Colon (tissue), 2 donors: Measurements from ENCODE around the gene SOX8.

Experiments used
- FAIRE-seq: peaks from 2 replicates; lab custom pipeline; 2012; peaks lifted over from hg19 to GRCh38; lab: Jason Lieb, UNC
- donor health status: control.
- donor health status: control.

Gene SOX8

DNA sequence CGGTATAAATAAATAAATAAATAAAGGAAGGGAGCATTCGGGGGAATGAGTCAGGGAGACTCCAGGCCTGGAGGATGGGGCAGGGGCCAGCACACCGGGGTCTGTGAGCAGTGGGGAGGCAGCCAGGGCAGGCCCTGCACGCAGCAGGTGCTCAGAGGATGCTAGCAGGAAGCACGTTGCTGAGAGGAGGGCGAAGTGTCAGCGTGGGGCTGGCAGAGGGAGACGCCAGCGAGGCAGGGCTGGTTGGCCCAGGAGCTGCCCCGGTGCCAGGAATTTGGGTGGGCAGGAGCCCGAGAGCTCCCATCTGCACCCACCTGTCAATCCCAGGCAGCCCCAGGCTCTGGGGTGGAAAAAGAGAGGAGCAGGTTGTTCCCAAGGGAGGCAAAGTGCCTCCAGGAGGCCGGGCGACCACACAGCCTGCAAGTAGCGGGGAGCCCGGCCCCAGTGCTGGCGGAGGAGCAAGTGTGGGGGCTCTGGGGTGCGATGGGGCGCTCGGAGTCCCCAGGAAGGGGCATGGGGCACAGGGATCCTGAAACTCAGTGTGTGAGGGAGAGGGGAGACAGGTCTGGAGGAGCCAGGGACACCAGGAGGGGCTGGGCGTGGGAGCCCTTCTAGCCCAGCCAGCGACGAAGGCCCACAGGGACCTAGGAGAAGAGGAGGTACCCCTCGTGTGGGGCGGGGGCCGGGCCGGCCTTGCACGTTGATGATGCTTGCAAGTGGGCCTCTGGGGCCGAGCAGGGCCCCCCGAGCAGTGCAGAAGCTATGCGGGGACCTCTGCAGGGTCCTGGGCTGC lies 28.0 kb downstream of the SOX8 start:
- FAIRE-seq: no peak

DNA sequence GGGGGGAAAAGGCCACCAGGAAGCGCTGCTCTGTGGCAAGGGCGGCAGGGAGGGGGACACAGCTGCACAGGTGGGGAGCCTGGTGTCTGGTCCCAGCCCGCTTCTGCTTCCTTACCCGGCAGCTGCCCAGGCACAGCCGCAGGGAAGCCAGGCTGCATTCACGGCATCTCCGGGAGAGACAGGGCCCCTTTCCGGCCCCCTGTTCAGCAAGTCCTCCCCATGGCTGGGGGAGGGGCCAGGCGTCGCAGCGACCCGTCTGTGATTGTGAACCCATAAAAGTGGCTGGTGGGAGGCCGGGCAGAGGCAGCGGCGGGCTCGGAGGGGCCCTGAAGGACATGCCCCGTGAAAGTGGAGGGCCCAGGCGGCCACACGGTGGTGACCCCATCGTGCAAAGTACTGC lies 28.7 kb downstream of the SOX8 start:
- no peak for FAIRE-seq

DNA sequence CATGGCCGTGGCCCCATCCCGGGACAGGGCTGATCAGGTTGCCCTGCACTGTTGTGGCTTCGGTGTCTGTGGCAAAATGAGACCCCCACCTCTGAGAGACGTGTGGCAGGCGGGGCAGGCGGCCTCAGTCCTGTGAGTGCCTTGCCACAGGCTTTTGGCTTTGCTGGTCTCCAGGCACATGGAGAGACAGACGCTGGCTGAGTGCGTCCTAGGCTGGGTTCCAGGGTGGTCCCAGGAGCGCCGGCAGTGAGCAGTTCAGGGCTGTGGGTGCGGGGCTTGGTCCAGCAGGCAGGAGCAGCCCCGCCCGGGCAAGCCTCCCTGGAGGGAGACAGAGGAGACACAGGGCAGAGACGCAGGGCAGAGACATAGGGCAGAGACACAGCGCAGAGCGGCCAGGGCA lies 29.2 kb downstream of the SOX8 start:
- FAIRE-seq: no peak

DNA sequence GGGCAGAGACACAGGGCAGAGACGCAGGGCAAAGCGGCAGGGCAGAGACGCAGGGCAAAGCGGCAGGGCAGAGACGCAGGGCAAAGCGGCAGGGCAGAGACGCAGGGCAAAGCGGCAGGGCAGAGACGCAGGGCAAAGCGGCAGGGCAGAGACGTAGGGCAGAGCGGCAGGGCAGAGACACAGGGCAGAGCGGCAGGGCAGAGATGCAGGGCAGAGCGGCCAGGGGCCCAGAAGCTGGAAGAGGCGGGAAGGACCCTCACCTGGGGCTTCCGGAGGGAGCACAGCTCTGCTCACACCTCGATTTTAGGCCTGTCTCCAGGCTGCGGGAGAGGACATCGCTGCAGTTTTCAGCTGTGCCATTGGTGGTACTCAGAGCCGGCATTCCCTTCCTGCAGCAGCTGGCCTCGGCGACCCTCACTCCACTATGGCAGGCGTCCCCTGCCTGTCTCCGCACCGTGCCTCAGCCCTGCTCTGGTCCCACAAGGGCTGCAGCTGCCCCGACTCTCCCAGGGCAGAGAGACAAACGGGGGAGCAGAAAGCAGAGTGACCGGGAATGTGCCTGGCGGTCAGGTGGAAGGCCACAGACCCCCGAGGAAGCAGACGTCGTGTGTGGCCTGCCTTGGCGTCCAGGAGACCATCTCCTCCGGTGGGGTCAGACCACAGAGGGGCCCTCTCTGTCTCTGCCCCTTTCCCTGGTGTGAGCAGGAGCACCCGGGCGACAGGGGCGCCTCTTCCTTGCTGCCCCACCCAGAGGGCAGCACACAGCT lies 29.9 kb downstream of the SOX8 start:
- FAIRE-seq: no peak

DNA sequence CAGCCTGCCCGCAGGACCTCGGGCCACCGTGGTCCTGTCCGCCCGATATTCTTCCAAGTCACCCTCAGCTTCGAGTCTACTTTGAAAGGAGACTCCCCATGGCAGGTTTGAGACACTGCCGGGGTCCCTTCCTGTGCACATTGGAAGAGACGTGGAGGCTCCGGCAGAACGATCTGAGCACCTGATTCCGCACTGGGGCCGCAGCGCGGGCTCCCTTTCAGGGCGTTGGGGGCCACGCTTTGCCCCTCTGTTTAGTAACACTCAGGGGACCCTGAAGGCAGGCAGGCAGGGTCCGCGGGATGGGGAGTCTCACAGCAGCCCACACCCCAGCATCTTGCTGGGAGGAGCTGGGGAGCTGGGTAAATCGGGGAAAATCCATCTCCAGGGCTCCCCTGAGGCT lies 30.6 kb downstream of the SOX8 start:
- FAIRE-seq: no peak

DNA sequence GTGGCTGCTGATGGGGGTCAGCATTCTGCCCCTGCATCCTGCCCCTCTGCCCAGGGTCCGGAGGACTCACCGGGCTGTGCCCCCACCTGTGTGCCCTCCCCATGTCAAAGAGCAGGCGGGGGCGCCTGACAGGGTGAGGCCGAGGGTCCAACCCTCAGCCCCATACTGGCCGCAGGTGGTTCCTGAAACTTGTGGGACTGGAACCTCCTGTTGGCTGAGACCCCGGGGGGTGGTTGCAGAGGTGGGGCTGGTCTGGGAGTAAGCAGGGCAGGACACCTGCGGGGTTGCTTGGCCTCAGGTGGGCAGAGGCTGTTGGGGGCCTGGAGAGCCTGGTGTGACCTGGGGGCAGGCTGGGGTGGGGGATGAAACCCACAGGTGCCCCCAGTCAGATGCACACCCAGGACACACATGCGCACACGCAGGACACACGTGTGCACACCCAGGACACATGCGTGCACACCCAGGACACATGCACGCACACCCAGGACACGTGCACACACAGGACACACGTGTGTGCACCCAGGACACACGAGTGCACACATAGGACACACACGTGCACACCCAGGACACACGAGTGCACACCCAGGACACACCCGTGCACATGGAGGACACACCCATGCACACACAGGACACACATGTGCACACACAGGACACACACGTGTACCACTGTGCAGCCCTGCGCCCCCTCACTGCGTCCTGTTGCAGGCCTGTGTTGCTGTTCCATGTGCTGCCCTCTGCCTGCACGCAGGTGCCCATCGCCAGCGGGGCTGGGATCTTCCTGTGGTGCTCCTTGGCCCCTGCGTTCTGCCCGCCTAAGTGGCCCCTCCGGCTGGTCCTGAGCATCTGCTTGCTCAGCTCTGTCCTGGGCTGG lies 31.4 kb downstream of the SOX8 start:
- no peak for FAIRE-seq

DNA sequence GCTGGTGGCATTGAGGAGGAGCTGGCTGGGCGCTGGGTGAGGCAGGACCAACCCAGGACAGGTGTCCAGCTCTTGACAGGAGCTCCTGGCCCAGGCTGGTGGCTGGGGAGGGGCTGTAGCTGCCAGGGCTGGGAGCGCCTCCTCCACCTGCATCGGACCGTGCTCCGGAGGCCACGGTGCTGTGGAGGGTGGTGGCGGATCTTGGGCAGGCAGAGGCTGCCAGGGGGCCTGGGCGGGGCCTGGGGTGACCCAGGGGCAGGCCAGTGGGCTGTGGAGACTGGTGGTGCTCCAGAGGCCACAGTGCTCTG lies 32.0 kb downstream of the SOX8 start:
- no peak for FAIRE-seq

DNA sequence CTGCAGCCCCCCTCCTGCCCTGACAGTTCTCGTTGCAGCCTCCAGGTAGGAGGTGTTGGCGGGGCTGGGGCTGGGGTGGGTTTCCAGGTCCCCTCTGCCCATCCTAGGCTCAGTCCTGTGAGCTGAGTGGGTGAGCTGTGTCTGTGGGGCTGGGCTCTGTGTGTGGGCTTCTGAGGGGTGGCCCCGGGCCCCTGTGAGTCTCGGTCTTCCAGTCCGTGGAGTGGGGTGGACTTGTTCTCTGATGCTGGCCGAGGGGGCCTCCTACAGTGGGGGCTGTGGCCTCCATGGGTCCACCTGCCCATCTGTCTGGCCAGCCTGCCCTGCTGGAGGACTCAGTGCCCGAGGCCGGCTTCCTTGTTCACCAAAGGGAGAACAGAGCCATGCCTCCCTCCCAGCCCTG lies 32.7 kb downstream of the SOX8 start:
- FAIRE-seq: no peak

DNA sequence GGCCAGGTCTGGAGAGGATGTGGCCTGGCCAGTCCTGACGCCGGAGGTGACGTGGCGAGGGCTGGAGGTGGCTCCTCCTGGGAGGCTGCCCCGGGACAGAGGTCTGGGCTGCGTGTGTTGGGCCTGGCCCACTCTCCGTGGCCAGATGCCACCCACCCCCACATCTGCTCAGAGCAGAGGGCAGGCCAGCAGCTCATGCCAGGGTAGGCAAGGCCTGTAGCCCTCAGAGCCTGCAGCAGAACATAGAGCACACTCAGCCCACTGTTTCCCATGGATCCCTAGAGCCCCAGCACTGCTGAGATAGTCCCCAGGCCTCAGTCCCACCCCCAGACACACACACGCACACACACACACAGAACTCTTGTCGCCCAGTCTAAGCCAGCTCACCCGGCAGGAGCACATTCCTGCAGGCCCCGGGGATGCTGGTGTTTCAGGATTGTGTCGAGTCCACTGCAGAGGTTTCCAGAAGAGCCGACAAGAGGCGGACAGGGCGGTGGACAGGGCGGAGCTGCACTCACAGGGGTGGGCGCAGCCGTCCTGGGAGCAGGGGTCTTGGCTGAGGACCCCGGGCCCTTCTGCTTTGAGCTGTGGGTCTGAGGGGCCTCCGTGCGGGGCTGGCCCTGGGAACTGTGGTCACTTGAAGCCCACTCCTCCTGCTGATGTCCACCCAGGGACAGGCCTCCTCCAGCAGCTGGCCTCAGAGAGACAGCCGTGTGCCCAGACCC lies 33.4 kb downstream of the SOX8 start:
- no peak for FAIRE-seq

DNA sequence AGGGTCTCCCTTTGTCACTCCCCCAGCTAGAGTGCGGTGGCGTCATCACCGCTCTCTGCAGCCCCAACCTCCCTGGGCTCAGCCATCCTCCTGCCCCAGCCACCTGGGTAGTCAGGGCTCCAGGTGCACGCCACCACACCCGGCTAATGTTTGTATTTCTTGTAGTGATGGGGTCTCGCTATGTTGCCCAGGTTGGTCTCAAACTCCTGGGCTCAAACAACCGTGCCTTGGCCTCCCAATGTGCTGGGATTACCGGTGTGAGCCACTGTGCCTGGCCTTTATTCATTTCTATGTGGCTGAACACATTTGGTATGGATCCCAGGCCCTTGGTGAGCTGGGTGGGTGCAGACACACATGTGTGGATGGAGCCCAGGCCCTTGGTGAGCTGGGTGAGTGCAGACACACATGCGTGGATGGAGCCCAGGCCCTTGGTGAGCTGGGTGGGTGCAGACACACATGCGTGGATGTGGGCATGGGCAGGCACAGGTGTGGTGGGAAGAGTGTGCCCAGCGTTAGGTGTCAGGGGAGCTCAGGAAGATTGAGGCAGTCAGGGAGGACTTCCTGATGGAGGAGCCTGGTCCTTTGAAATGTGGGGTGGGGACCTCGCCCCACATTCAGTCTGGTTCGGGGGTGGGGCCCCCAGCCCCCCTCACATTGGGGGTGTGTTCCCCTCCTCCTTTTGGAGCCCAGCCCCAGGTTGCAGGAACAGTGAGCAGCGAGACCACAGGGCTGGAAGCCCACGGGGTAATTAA lies 37.1 kb downstream of the SOX8 start:
- no peak for FAIRE-seq

DNA sequence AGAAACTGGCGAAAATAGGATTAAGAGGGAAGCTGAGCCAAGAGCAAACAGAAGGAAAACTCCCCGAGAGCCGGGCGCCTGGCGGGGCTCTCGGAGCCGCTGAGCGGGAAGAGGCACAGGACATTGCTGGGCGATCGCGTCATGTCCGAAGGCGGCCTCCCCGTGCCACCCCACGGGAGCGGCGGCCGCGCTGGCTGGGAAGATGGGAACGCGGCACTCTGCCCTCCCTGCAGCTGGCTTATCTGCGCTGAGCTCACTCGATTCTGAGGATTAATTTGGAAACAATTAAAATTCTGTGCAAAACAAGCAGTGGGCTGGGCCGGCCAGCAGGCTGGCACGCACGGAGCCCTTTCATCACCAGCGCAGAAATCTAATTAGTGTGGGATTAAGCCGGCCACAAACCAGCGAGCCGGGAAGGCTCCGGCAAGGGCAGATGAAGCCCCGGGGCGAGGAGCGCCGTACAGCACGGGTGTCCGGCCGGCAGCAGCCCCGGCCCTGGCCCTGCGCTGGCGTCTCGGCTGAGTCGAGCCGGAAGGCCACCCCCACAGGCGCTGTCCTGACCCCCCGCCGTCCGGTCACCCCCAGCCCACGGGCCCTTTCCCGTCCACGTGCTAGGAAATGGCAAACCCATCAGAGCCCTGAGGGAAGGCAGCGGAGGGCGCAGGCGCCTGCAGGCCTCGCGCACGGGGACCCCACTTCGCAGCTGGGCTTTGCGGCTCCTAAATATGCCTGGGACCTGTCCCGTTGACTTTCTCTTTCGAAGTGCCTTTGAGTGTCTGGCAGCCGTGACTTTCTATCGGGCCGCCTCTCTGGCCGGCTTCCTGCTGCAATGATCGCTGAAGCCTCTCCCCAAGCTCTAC lies 37.9 kb downstream of the SOX8 start:
- no peak for FAIRE-seq

DNA sequence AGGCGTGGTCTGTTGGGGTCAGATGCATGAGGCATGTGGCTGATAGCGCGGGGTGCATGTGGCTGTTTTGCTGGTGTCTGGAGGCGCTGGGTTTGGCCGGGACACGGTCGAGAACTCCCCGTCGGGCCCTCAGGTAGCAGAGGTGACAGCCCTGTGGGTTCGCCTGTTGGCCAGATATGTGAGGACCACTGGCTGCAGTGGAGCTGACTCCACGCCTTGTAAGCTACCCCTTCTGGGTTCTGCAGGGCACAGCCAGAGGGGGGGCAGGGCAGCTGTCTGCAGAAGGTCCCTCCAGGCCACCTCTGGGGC lies 38.5 kb downstream of the SOX8 start:
- FAIRE-seq: no peak

DNA sequence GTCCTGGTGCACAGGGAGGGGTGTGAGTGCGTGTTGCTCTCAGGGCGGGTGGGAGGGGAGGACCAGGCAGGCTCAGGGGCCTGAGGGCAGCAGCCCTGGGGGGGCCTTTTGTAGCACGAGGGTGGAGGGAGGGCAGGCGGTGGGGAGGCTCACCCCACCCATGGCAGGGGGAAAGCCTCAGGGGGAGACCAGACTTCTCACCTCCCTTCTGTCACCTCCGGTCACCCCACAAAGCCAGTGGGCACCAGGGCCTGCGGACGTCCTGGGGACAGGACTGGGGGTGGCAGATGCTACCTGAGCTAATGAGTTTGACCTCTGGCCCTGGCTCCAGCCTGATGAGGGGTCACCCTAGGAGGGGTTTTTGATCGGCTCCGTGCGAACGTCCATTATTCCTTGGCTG lies 39.0 kb downstream of the SOX8 start:
- no peak for FAIRE-seq

DNA sequence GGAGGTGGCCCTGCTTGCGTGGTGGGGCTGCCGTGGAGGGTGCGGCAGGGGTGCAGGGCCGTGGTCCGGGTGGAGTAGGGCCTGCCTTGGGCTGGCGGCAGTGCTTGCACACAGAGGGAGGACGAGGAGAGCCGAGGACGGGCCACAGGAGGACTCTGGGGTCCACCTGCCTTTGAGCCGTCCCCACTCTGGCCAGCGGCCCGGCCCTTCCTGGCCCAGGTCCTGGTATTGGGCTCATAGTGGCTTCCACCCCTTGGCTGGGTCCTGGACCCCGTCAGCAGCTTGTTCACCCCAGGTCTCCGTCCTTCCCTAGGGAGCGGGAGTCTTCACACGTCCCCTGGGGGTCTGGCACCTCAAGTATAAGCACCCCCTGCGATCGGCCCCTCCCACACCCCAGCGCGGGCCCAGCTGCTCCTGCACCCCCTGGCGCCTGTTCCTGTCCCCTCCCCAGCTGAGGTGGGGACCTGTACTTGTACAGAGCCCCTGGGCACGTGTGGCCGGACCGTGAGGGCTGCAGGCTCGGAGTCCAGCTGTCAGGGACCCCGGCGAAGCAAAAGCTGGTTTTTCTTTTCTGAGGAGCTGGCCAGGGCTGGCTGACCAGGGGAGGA lies 40.1 kb downstream of the SOX8 start:
- FAIRE-seq: no peak

DNA sequence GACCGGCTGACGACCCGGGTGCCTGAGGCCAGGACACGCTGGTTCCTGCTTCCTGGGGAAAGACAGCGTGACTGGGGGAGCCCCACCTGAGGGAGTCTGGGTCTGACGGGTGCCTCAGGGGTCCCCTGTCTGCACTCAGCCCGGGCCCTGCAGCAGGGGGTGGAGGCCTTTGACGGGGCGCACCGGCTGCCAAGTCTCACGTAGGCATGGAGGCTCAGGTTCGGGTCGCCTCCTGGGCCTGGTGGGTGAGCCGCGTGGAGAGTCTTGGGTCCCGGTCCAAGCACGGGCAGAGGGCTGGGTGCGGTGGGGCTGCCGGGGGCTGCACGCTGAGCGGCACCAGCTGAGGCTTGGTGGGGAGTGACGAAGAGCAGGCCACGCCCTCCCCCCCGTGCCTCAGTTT lies 40.9 kb downstream of the SOX8 start:
- no peak for FAIRE-seq

DNA sequence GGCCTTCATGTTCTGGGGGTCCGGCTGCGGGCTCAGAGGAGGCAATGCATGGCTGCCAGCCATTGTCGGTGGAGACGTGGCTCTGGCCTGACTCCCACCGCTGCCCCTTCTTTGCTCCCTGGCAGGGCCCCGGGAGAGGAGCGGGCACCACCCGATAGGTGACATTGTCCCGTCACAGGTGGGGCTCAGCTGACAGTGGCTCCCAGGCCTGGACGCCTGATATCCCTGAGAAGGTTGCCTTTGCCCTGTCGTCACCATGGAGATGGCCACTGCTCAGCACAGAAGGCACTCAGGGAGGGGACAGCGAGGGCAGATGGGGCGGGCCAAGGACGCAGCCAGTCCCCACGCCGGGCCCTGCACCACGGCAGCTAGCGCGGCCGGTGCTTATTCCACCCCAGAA lies 42.6 kb downstream of the SOX8 start:
- FAIRE-seq: no peak

DNA sequence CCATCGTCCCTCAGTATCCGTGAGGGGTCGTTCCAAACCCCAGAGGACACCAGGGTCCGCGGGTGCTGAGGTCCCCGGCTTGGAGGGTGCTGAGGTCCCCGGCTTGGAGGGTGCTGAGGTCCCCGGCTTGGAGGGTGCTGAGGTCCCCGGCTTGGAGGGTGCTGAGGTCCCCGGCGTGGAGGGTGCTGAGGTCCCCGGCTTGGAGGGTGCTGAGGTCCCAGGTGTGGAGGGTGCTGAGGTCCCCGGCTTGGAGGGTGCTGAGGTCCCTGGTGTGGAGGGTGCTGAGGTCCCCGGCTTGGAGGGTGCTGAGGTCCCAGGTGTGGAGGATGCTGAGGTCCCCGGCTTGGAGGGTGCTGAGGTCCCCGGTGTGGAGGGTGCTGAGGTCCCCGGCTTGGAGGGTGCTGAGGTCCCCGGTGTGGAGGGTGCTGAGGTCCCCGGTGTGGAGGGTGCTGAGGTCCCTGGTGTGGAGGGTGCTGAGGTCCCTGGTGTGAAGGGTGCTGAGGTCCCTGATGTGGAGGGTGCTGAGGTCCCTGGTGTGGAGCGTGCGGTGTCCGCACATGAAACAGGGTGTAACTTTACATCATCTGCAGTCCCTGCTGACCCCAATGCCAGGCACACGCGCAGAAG lies 43.7 kb downstream of the SOX8 start:
- FAIRE-seq: peak; percentile 84

DNA sequence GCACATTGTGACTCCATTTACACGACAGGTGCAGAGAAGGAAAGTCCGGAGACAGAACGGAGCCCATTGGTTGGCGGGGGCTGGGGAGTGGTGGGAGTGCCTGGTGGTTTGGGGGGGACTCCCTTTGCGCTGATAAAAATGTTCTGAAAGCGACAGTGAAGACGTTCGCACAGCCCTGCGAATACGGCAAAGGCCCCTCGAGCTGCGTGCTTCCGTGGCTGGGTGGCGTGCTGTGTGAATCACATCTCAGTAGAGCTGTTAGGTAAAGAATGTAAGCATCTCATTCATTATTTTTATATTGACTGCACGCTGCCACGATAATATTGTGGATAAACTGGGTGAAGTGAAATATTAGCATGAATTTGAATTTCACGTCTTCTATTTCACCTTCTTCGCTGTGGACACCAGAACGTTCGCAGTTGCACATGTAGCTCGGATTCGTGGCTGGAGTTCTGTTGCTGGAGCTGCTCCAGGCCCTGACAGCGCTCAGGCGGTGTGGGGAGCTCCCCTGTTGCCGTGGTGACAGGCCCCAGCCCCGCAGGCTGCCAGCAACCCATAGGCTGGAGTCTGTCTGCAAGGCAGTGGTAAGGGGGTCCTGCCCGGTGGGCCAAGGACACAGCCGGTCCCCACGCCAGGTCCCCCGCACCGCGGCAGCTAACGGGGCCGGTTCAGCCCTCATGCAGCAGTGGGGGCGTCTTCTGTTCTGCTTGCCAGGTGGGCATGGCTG lies 44.6 kb downstream of the SOX8 start:
- no peak for FAIRE-seq
